HG03378 (cell line): ENCODE data around the gene B3GNT9.

ENCODE experiments used
- ATAC-seq: cut with Tn5 transposase; IDR thresholded peaks from one replicate; pipeline ENCODE4 v1.9.1; 2021; ENCODE audit warnings: mild to moderate bottlenecking, moderate library complexity; ENCODE audit not compliant: unreplicated experiment

B3GNT9 gene

DNA sequence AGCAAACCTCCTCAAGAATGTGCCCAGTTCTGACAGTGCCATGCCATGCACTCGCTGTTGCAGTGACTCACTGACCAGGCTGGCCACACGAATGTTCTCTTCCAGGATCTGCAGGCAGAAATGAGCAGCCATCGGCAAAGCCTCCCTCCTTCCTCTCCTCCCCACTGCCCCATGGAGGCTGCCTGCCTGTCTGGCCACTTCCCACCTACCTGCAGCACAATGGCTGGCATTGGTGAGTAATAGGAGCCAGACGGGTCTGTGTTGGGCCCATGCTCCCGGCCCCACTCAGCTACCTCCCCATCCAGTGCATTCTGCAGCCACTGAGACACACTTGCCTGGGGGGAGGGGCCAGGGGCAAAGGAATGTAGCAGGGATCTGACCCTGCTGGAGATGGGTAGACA, 35.8 kb upstream of the B3GNT9 start:
- ATAC-seq = no peak

DNA sequence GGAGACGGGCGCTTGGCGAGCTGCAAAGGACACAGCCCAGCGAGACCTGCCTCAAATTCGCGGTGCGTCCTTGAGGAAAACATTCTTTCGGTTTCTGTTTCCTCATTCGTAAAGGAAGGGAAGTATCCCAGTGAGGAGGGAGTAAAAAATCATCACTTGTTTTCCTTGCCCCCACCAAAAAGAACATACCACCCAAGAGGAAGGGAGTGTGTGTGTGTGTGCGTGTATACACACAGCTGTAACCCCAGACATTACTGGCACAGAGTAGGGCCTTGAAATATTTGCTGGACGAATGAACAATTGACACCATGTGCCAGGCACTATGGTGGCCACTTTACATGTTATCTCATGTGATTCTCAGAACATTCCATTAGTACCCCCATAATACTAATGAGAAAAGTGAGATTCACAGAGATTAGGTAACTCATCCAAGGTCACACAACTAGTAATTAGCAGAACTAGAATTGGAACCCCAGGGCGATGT, 34.9 kb upstream of the B3GNT9 start:
- ATAC-seq = no peak

GRCh38 chr16:67184995-67185650, 34.3 kb upstream of the B3GNT9 start:
- ATAC-seq = no peak

GRCh38 chr16:67184453-67184994, 33.7 kb upstream of the B3GNT9 start:
- no peak for ATAC-seq

GRCh38 chr16:67183627-67184452, 33.0 kb upstream of the B3GNT9 start, which contains the start of gene MATCAP1:
TSS of gene MATCAP1 (minus strand) at chr16:67183963. CDS start at chr16:67180610, 3,353 bp downstream.
- peak; percentile 87 for ATAC-seq

- ATAC-seq = no peak
Measured at GRCh38 chr16:67183284-67183626, 32.5 kb upstream of the B3GNT9 start.

DNA sequence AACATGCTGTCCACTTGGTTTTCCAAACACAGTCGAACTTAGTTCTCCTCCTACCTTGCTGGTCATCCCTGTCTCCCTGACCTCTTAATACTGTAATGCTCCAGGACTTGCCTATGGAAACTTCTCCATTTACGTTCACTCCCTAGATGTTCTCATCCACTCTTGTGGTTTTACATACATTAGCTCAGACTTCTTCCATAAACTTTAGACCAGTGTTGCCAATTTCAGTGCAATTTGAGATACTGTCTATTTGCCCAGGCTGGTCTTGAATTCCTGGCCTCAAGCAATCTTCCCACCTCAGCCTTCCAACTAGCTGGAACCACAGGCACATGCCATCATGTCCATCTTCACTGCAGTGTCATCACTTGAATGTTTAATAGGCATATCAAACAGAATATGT, 31.5 kb upstream of the B3GNT9 start:
- no peak for ATAC-seq

DNA sequence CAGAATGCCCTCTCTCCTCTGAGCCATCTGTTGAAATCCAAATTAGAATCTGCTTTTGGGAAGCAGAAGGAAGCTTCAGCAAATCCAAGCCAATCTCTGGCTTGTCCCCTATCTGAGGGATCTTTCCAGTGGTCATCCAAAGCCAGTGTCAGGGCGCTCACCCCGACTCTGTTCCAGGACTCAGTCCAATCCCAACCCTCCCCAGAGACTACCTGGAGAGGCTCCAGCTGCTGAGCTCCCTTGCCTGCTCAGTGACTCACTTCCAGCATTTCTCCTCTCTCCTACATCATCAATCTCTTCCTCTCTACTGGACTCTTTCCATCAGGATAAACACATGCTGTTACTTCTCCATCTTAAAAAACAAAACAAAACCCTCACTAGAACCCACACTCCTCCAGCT, 30.5 kb upstream of the B3GNT9 start:
- no peak for ATAC-seq

- no peak for ATAC-seq
Measured at GRCh38 chr16:67180166-67180565, 29.4 kb upstream of the B3GNT9 start.

GRCh38 chr16:67179421-67180080, 28.8 kb upstream of the B3GNT9 start:
- ATAC-seq = no peak

DNA sequence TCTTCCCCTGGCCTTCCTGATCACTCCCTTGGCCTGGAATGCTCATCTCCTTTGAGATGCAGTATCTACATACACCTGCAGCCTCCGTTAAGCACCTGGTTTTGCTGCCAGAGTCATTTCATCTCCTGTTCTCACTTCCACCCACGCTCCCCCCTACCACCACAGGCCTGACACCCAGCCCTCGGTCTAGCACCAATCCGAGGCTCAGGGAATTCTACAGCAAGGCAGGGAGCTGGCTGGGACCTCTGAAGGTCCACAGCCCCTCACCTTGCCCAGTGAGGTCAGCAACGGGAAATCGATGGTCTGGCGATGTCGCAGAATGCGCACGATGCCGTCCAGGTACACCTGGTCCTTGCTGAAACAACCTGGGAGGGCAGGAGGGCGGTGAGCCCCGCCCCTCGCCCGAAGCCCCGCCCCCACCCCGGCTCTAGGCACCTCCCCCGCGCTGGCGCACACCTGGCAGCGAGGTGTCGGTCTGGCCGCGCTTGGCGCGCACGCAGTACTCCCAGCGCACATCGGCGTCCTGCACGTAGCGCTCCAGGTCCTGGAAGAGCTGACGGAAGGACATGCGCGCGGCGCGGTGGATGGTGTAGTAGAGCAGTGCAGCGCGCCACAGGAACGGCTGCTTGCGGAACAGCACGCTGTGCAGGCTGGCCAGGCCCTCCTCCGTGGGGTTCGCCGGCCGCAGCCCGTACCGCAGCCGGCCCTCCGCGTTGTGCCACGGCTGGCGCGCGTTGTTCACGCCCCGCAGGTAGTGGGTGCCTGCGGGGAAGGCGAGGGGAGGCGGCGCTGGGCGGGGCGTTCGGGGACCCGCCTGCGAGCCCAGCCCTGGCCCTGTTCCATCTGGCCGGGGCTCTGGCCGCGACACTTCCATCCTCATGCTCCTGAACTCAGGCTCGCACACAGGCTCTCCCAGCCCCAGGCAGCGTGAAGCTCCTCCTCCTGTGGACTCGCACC, 27.2 kb upstream of the B3GNT9 start:
- ATAC-seq = no peak

DNA sequence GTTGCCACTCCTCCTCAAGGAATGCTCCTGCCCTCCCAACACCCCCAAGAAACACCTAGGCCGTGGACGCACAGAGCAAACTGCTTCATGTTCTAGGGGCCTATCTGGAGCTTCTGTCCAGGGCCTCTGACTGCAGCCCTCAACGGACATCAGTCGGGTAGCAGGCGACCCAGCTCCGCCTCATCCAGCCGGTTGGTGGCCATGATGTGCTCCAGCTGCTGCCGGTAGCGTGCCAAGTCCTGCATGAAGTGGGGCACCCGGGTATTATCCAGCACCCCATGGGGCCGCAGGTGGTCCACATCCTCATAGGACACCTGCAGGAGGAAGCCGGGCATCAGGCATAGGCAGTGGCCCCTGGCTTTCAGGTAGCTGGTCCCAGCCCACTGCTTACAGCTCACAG, 25.9 kb upstream of the B3GNT9 start:
- no peak for ATAC-seq

- no peak for ATAC-seq
Measured at GRCh38 chr16:67174706-67175231, 24.0 kb upstream of the B3GNT9 start.

DNA sequence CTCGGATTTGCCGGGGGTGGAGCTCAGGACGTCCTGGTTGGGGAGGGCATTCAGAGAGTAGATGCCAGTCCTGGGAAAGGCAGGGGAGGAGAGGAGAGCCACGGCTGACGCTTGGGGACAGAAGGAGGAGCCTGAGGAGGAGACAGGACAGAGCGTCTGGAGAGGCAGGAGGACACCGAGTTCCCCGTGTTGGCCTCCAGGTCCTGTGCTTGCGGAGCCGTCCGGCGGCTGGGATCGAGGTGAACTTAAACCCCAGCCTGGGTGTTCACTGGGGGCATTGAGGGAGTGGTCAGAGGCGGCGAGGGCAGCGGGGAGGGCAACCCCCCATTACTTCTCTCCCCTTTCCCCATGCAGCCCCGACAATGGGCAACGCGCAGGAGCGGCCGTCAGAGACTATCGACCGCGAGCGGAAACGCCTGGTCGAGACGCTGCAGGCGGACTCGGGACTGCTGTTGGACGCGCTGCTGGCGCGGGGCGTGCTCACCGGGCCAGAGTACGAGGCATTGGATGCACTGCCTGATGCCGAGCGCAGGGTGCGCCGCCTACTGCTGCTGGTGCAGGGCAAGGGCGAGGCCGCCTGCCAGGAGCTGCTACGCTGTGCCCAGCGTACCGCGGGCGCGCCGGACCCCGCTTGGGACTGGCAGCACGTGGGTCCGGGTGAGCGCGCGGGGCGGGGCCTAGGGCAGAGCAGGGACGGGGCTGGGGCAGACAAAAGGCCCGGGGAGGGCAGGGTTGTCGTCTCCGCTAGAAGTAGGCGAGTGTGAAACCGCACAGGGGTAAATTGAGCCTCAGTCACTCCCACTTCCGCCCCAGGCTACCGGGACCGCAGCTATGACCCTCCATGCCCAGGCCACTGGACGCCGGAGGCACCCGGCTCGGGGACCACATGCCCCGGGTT, 23.3 kb upstream of the B3GNT9 start:
- peak; percentile 40 for ATAC-seq

- no peak for ATAC-seq
Measured at GRCh38 chr16:67173323-67173722, 22.5 kb upstream of the B3GNT9 start.

DNA sequence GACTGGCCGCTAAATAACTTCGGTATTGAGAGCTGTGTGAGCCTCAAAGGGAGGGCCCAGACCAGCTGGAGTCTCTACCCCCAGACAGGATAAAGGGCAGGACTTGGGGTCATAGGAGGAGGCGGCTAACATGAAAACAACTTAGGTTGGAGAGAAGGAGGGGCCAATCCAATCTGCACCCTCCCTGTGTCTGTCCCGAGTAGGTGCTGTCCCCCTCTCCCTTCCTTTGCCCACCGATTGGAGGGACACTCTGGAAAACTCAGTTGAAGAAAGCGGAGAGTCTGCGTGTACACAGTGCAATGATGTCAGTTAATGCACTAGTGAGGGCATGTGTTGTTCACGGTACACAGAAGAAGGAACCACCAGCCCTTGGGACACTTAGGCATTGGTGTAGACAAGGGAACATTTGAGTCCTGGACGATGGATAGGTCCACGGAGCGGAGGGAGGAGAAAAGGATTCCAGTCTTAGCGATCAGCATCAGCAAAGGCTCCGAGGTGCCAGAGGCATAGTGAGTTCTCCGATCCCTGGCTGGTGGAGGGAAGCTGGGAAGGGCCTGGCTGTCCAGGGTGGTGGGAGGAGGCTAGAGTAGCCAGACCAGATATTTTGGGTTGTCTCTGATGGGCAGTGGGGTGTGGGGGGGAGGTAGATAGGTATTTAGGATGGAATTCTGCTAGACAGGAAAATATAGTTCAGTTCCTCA, 20.3 kb upstream of the B3GNT9 start:
- no peak for ATAC-seq

- peak; percentile 32 for ATAC-seq
Measured at GRCh38 chr16:67170168-67170948, 19.6 kb upstream of the B3GNT9 start, which contains the start of gene NOL3. TSS of gene NOL3 (plus strand) at chr16:67170538.
